ENCODE measurements around the gene OR9A2.

DNA sequence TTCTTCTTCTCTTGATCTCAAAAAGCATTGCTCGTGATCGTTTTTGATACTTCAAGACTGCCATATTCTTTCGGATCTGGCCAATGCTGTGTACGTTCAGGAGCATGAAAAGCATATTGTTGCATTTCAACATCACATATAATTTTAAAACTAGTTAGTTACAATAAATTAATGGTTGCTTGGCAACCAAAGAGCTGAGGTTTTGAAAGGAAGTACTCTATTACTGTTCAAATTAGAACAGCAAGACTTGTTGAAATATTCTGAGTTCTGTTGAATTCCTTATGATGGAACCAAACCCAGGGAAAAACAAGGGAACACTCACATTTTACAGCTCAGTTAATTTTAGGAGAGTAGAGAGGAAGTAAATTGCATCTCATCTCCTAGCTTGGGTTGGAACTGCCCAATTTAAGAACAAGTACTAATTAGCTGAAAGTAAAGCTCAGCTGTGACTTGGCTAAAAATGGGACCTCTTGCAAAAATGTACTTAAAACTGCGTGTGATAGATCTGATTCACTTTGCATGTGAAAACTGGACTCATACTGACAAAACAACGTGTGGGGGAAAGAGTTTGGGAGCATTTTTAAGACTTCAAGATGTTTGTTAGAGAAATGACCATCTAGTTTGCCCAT lies 21.2 kb downstream of the OR9A2 start:
- TF ChIP-seq CTCF (IDR thresholded peaks at IDR 0.05) (no peak), POLR2A (IDR thresholded peaks at IDR 0.05) (no peak)
